H9 (cell line): Measurements from ENCODE around the gene UBE2E1. TPM values are rescaled to one million over a fixed set of nuclear protein-coding genes. Genes with fewer than 3 reads are reported as not detected.

Source experiments
- DNase-seq: peaks from one replicate; pipeline ENCODE4 v3.0.0-alpha.2; 2017
- H2AFZ ChIP-seq: one replicate; pipeline ENCODE4 v1.6.1; 2013; ENCODE audit warnings: mild to moderate bottlenecking, low read length, control low read depth, moderate library complexity
- H2AK5ac ChIP-seq: 2 replicates; pipeline ENCODE4 v1.6.1; 2013; ENCODE audit warnings: low read length, control low read depth, mixed read lengths; ENCODE audit not compliant: insufficient read length
- H2BK120ac ChIP-seq: one replicate; pipeline ENCODE4 v1.6.1; 2013; ENCODE audit warnings: low read depth, mild to moderate bottlenecking, low read length, control low read depth, inconsistent platforms; ENCODE audit not compliant: poor library complexity, severe bottlenecking
- H2BK12ac ChIP-seq: 2 replicates; pipeline ENCODE4 v1.6.1; 2013; ENCODE audit warnings: low read length, control low read depth, mixed read lengths, low read depth; ENCODE audit not compliant: insufficient read length
- H2BK15ac ChIP-seq: 2 replicates; pipeline ENCODE4 v1.6.1; 2013; ENCODE audit warnings: low read depth, low read length, control low read depth
- H2BK20ac ChIP-seq: one replicate; pipeline ENCODE4 v1.6.1; 2013; ENCODE audit warnings: low read depth, mild to moderate bottlenecking, low read length, control low read depth, inconsistent platforms; ENCODE audit not compliant: poor library complexity, severe bottlenecking
- H2BK5ac ChIP-seq: 2 replicates; pipeline ENCODE4 v1.6.1; 2013; ENCODE audit warnings: low read length, control low read depth, mixed read lengths; ENCODE audit not compliant: insufficient read length
- H3K14ac ChIP-seq: 2 replicates; pipeline ENCODE4 v1.6.1; 2013; ENCODE audit warnings: low read length, control low read depth; ENCODE audit not compliant: insufficient read depth
- H3K18ac ChIP-seq: 2 replicates; pipeline ENCODE4 v1.6.1; 2013; ENCODE audit warnings: low read depth, mild to moderate bottlenecking, mixed read lengths, low read length, control low read depth; ENCODE audit not compliant: insufficient read length
- H3K23ac ChIP-seq: 2 replicates; pipeline ENCODE4 v1.6.1; 2013; ENCODE audit warnings: low read length, control low read depth, mixed read lengths, low read depth; ENCODE audit not compliant: insufficient read length
- H3K23me2 ChIP-seq: 2 replicates; pipeline ENCODE4 v1.6.1; 2013; ENCODE audit warnings: low read depth, mild to moderate bottlenecking, mixed read lengths, low read length, control low read depth; ENCODE audit not compliant: insufficient read length, poor library complexity, severe bottlenecking
- H3K27ac ChIP-seq: 2 replicates; pipeline ENCODE4 v1.5.1; 2013; ENCODE audit warnings: low read length, control low read depth, mixed read lengths, low read depth; ENCODE audit not compliant: insufficient read length
- H3K27me3 ChIP-seq: 2 replicates; pipeline ENCODE4 v1.6.1; 2013; ENCODE audit warnings: low read length, control low read depth, inconsistent platforms; ENCODE audit not compliant: insufficient read depth
- H3K4ac ChIP-seq: 2 replicates; pipeline ENCODE4 v1.6.1; 2013; ENCODE audit warnings: low read depth, mild to moderate bottlenecking, control low read depth, inconsistent platforms, low read length, moderate library complexity
- H3K4me1 ChIP-seq: 2 replicates; pipeline ENCODE4 v1.6.1; 2013; ENCODE audit warnings: low read length, control low read depth, inconsistent platforms; ENCODE audit not compliant: insufficient read depth
- H3K4me2 ChIP-seq: 2 replicates; pipeline ENCODE4 v1.6.1; 2013; ENCODE audit warnings: low read length, control low read depth, mixed read lengths; ENCODE audit not compliant: insufficient read length, insufficient read depth
- H3K56ac ChIP-seq: 2 replicates; pipeline ENCODE4 v1.6.1; 2013; ENCODE audit warnings: low read depth, mild to moderate bottlenecking, mixed read lengths, low read length, control low read depth; ENCODE audit not compliant: insufficient read length
- H3K79me1 ChIP-seq: 2 replicates; pipeline ENCODE4 v1.6.1; 2013; ENCODE audit warnings: low read depth, mild to moderate bottlenecking, moderate library complexity, low read length, control low read depth, inconsistent platforms; ENCODE audit not compliant: insufficient read depth, poor library complexity, severe bottlenecking
- H3K79me2 ChIP-seq: 2 replicates; pipeline ENCODE4 v1.6.1; 2013; ENCODE audit warnings: low read length, control low read depth, inconsistent platforms; ENCODE audit not compliant: insufficient read depth
- H3K9ac ChIP-seq: 2 replicates; pipeline ENCODE4 v1.6.1; 2013; ENCODE audit warnings: low read length, control low read depth, mixed read lengths; ENCODE audit not compliant: insufficient read length; ENCODE audit errors: extremely low read depth
- H3K9me3 ChIP-seq: one replicate; pipeline ENCODE4 v1.6.1; 2013; ENCODE audit warnings: low read depth, low read length, inconsistent platforms; ENCODE audit not compliant: control insufficient read depth
- H3T11ph ChIP-seq: one replicate; pipeline ENCODE4 v1.6.1; 2013; ENCODE audit warnings: mild to moderate bottlenecking, low read length, control low read depth, inconsistent platforms
- H4K20me1 ChIP-seq: one replicate; pipeline ENCODE4 v1.6.1; 2013; ENCODE audit not compliant: control insufficient read depth, insufficient read length, insufficient read depth
- H4K5ac ChIP-seq: 2 replicates; pipeline ENCODE4 v1.6.1; 2013; ENCODE audit warnings: low read depth, mild to moderate bottlenecking, mixed read lengths, low read length, control low read depth; ENCODE audit not compliant: insufficient read length
- H4K8ac ChIP-seq: replicated peaks from 2 replicates; pipeline ENCODE4 v1.6.1; 2013; ENCODE audit warnings: low read length, control low read depth, mixed read lengths, low read depth; ENCODE audit not compliant: insufficient read length
- H4K91ac ChIP-seq: 2 replicates; pipeline ENCODE4 v1.6.1; 2013; ENCODE audit warnings: low read depth, mild to moderate bottlenecking, moderate library complexity, mixed read lengths, low read length, control low read depth; ENCODE audit not compliant: insufficient read length
- H3K27ac Mint-ChIP-seq, 3 experiments: 2 replicates in 2 of 3; 3 replicates in 1 of 3; pipeline ENCODE4 v1.8.0; 2020 to 2021; ENCODE audit warnings: mixed read lengths in 3 of 3, mild to moderate bottlenecking in 1 of 3, moderate library complexity in 1 of 3
- H3K27me3 Mint-ChIP-seq: 2 replicates; pipeline ENCODE4 v1.8.0; 2021; ENCODE audit warnings: low read depth, mild to moderate bottlenecking, moderate library complexity, mixed read lengths
- H3K36me3 Mint-ChIP-seq, 3 experiments: 2 replicates in 2 of 3; 3 replicates in 1 of 3; pipeline ENCODE4 v1.8.0; 2020 to 2021; ENCODE audit warnings: low read depth in 3 of 3, mixed read lengths in 3 of 3; ENCODE audit not compliant: insufficient read depth in 1 of 3
- H3K4me1 Mint-ChIP-seq, 2 experiments: 2 replicates each; pipeline ENCODE4 v1.8.0; 2020; ENCODE audit warnings: mixed read lengths in 2 of 2
- H3K4me3 Mint-ChIP-seq, 2 experiments: 2 replicates in 1 of 2; 3 replicates in 1 of 2; pipeline ENCODE4 v1.8.0; 2020 to 2021; ENCODE audit warnings: mild to moderate bottlenecking in 2 of 2, mixed read lengths in 2 of 2, moderate library complexity in 1 of 2
- H3K9me3 Mint-ChIP-seq, 2 experiments: 2 replicates in 1 of 2; 3 replicates in 1 of 2; pipeline ENCODE4 v1.8.0; 2020; ENCODE audit warnings: mild to moderate bottlenecking in 2 of 2, mixed read lengths in 2 of 2, moderate library complexity in 1 of 2
- CTCF ChIP-seq: fragments of 200-600 bp; sonication (generic); conservative IDR thresholded peaks from 3 replicates; pipeline ENCODE4 v1.8.0; 2021; ENCODE audit warnings: antibody characterized with exemption, mild to moderate bottlenecking
- WGBS: extraction: QIAGEN DNeasy Blood & Tissue Kit; methylation state at CpG from one replicate; pipeline ENCODE4 v1.1.7; 2013; ENCODE audit warnings: missing lambda C conversion rate, low lambda C conversion rate, mixed read lengths; ENCODE audit not compliant: insufficient read length; ENCODE audit errors: extremely low coverage; 5-methylcytosine and 5-hydroxymethylcytosine counted together
- total RNA-seq: library from RNA; stranded (reverse); gene quantifications from 2 replicates; pipeline ENCODE4 v1.2.1, GENCODE V29; 2021

Gene UBE2E1
- total RNA-seq, 1 experiment from 2014 or later: 142 TPM

- H3K4me3 Mint-ChIP-seq: no peak overlapping the region
- no peak overlapping the region for H2BK120ac ChIP-seq
- H3K36me3 Mint-ChIP-seq: peaks cover 13 to 29% (median 16%) of the 10 kb centered on the region in 3 experiments; a peak in 6 of 7 replicates
- no peaks in the 10 kb centered on the region for H3K27me3 Mint-ChIP-seq
- H3K79me2 ChIP-seq: no peaks in the 10 kb centered on the region
- H3T11ph ChIP-seq: no peak overlapping the region
- H3K27ac Mint-ChIP-seq: peak overlapping the region in 1 of 3 experiments; percentile 3; a peak in 1 of 7 replicates
- no peaks in the 10 kb centered on the region for H3K23me2 ChIP-seq
- H2BK12ac ChIP-seq: no peak overlapping the region
- no peaks in the 10 kb centered on the region for H3K9me3 ChIP-seq
- H2AFZ ChIP-seq: no peak overlapping the region
- WGBS: no CpG with 5 or more reads among the region's 5 CpGs
- H2AK5ac ChIP-seq: no peak overlapping the region
- H3K79me1 ChIP-seq: no peaks in the 10 kb centered on the region
- H3K23ac ChIP-seq: no peak overlapping the region
- TF ChIP-seq CTCF: no peak
- no peak overlapping the region for H2BK15ac ChIP-seq
- no peak overlapping the region for H2BK20ac ChIP-seq
- DNase-seq: no peak
- H3K14ac ChIP-seq: no peak overlapping the region
- no peak overlapping the region for H4K91ac ChIP-seq
- H3K27me3 ChIP-seq: no peaks in the 10 kb centered on the region
- no peak overlapping the region for H3K4ac ChIP-seq
- H3K9me3 Mint-ChIP-seq: no peaks in the 10 kb centered on the region; a peak in 1 of 5 replicates
- no peak overlapping the region for H3K18ac ChIP-seq
- H3K27ac ChIP-seq: no peak overlapping the region
- H3K56ac ChIP-seq: no peak overlapping the region
- no peak overlapping the region for H2BK5ac ChIP-seq
- H3K9ac ChIP-seq: no peak overlapping the region
- no peak overlapping the region for H3K4me2 ChIP-seq
- H3K4me1 ChIP-seq: no peaks in the 10 kb centered on the region; the same call in 1 of the 2 replicates
- H3K4me1 Mint-ChIP-seq: peaks cover 17 to 18% of the 10 kb centered on the region in 2 experiments
- H4K5ac ChIP-seq: no peak overlapping the region
- peaks cover 4% of the 10 kb centered on the region for H4K20me1 ChIP-seq
- no peak overlapping the region for H4K8ac ChIP-seq
Observed at GRCh38 chr3:23889950-23890349, 84.2 kb downstream of the UBE2E1 start.
